SK-N-SH treated with all-trans-retinoic acid at 6 μM for 48 hours (cell line): ENCODE measurements around the gene ATF5.

Source experiments
- ATAC-seq: fragments of 200-7000 bp; cut with Tn5 transposase; 3 replicates; pipeline ENCODE4 v1.9.1; 2020; ENCODE audit warnings: mild to moderate bottlenecking, moderate library complexity
- ARNTL ChIP-seq: fragments of 450-650 bp; formaldehyde crosslinking; IDR thresholded peaks from 2 replicates; pipeline ENCODE4 v1.5.0; 2020; ENCODE audit warnings: low read depth, mild to moderate bottlenecking, moderate library complexity, borderline replicate concordance
- BACH2 ChIP-seq: fragments of 250-450 bp; sonication (Bioruptor Pico); IDR thresholded peaks from 2 replicates; pipeline ENCODE4 v1.9.0; 2021; ENCODE audit warnings: mild to moderate bottlenecking, borderline replicate concordance
- CSDC2 ChIP-seq: fragments of 250-450 bp; sonication (Bioruptor Pico); IDR thresholded peaks from 2 replicates; pipeline ENCODE4 v1.5.0; 2020; ENCODE audit warnings: mild to moderate bottlenecking, moderate library complexity
- ESRRG ChIP-seq: fragments of 250-450 bp; sonication (Bioruptor Pico); IDR thresholded peaks from 2 replicates; pipeline ENCODE4 v1.6.1; 2021; ENCODE audit warnings: mild to moderate bottlenecking
- GLIS3 ChIP-seq: fragments of 250-450 bp; sonication (Bioruptor Pico); IDR thresholded peaks from 2 replicates; pipeline ENCODE4 v1.5.0; 2020; ENCODE audit warnings: mild to moderate bottlenecking, moderate library complexity
- ISL1 ChIP-seq: fragments of 250-450 bp; sonication (Bioruptor Pico); IDR thresholded peaks from 2 replicates; pipeline ENCODE4 v2.1.2; 2022; ENCODE audit warnings: mild to moderate bottlenecking, moderate library complexity
- OSR1 ChIP-seq: fragments of 250-450 bp; sonication (Bioruptor Pico); IDR thresholded peaks from 2 replicates; pipeline ENCODE4 v1.8.0; 2022; ENCODE audit warnings: moderate library complexity, mild to moderate bottlenecking, inconsistent platforms
- PPARA ChIP-seq: fragments of 250-450 bp; sonication (Bioruptor Pico); IDR thresholded peaks from 2 replicates; pipeline ENCODE4 v1.5.0; 2020; ENCODE audit warnings: mild to moderate bottlenecking, borderline replicate concordance
- RARB ChIP-seq: fragments of 250-450 bp; sonication (Bioruptor Pico); IDR thresholded peaks from 2 replicates; pipeline ENCODE4 v1.8.0; 2021; ENCODE audit warnings: mild to moderate bottlenecking, moderate library complexity
- SNAI2 ChIP-seq: fragments of 250-450 bp; sonication (Bioruptor Pico); IDR thresholded peaks from 2 replicates; pipeline ENCODE4 v1.5.0; 2020; ENCODE audit warnings: mild to moderate bottlenecking, moderate library complexity
- TCF4 ChIP-seq: fragments of 250-450 bp; sonication (Bioruptor Pico); IDR thresholded peaks from 2 replicates; pipeline ENCODE4 v1.8.0; 2021; ENCODE audit warnings: mild to moderate bottlenecking, moderate library complexity, borderline replicate concordance
- TOX ChIP-seq: fragments of 250-450 bp; sonication (Bioruptor Pico); IDR thresholded peaks from 2 replicates; pipeline ENCODE4 v1.8.0; 2021; ENCODE audit warnings: mild to moderate bottlenecking, moderate library complexity, borderline replicate concordance
- ZC3H10 ChIP-seq: fragments of 250-450 bp; sonication (Bioruptor Pico); IDR thresholded peaks from 2 replicates; pipeline ENCODE4 v1.5.1; 2021; ENCODE audit warnings: mild to moderate bottlenecking, moderate library complexity
- ZFP3 ChIP-seq: fragments of 250-450 bp; sonication (Bioruptor Pico); IDR thresholded peaks from 2 replicates; pipeline ENCODE4 v1.5.0; 2020; ENCODE audit warnings: mild to moderate bottlenecking, moderate library complexity
- ZNF565 ChIP-seq: fragments of 450-650 bp; formaldehyde crosslinking; conservative IDR thresholded peaks from 2 replicates; pipeline ENCODE4 v1.5.0; 2020; ENCODE audit warnings: low read depth, mild to moderate bottlenecking, moderate library complexity
- ZNF70 ChIP-seq: fragments of 450-650 bp; formaldehyde crosslinking; IDR thresholded peaks from 2 replicates; pipeline ENCODE4 v1.5.0; 2020; ENCODE audit warnings: mild to moderate bottlenecking, moderate library complexity
- TF ChIP-seq, protein P1 (sequence below): fragments of 250-450 bp; sonication (Bioruptor Pico); IDR thresholded peaks from 2 replicates; pipeline ENCODE4 v1.8.0; 2020; ENCODE audit warnings: mild to moderate bottlenecking, moderate library complexity, borderline replicate concordance
- TF ChIP-seq, protein P2 (sequence below): fragments of 250-450 bp; sonication (Bioruptor Pico); IDR thresholded peaks from 2 replicates; pipeline ENCODE4 v1.5.1; 2020; ENCODE audit warnings: low read depth, mild to moderate bottlenecking, moderate library complexity
- TF ChIP-seq, protein P3 (sequence below): fragments of 250-450 bp; sonication (Bioruptor Pico); IDR thresholded peaks from 2 replicates; pipeline ENCODE4 v1.8.0; 2021; ENCODE audit warnings: low read depth, mild to moderate bottlenecking, moderate library complexity, borderline replicate concordance
- TF ChIP-seq, protein P4 (sequence below): fragments of 250-450 bp; sonication (Bioruptor Pico); IDR thresholded peaks from 2 replicates; pipeline ENCODE4 v1.5.0; 2020; ENCODE audit warnings: mild to moderate bottlenecking, moderate library complexity

Gene ATF5

DNA sequence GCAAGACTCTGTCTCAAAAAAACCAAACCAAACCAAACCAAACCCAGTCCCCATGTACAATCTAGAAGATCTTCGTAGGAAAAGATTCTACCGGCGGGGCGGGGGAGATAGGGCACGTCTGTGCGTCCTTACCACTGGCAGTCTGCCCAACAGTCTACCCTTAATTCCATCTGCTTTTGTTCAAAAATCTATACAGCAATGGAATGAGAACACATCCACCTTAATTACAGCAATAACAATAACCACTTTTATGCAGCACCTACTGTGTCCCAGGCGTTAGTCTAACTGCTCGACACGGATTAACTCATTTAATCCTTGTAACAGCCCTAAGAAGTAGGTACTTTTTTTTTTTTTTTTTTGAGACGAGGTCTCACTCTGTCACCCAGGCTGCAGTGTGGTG, 2.5 kb upstream of the ATF5 start:
- TF ChIP-seq ZNF565 (CRISPR knock-in tag) (no peak), BACH2 (CRISPR knock-in tag) (no peak), ARNTL (CRISPR knock-in tag) (no peak), ZFP3 (no peak), OSR1 (no peak), GLIS3 (CRISPR knock-in tag) (no peak)

DNA sequence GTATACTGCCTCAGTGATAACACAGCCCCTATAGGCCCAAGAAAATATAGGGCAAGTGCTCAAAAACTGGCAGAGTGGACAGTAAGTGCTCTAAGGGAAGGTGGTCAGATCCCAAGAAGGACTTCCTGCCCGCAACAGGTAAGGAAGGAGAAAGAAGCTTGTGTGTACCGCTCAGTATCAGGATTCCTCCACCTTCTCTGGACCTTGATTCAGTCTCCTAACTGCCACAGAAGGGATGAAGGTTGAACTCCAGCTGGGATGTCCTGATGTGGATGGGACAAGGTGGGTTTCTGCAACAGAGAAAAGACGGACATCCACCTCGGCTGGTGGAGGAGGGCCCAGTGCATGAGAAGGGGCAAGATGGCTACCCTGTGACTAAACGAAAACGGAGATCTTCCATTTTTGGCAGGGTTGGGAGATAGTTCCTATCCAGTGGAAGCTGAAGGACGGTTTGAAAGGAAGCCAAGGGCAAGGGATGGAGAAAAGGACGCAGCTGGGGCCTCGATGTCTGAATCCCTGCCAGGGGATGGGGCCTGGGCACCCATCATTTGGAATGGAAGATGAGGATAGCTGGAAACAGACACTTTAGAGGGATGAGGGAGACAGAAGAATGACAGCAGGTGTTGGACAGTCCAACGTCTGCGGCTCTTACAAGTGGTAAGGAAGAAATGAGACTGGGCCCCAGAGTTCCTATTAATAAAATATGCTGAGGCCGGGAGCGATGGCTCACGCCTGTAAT, 1.3 kb upstream of the ATF5 start:
- no peak for ATAC-seq
- TF ChIP-seq ZC3H10 (CRISPR knock-in tag) (no peak), BACH2 (CRISPR knock-in tag) (no peak), TOX (CRISPR knock-in tag) (no peak), RARB (no peak), ZFP3 (no peak), ESRRG (no peak), ARNTL (CRISPR knock-in tag) (no peak), ISL1 (CRISPR knock-in tag) (no peak), GLIS3 (CRISPR knock-in tag) (no peak), TCF4 (CRISPR knock-in tag) (no peak), ZNF70 (CRISPR knock-in tag) (no peak), PPARA (CRISPR knock-in tag) (no peak), OSR1 (no peak)
- TF ChIP-seq, protein P1, sequence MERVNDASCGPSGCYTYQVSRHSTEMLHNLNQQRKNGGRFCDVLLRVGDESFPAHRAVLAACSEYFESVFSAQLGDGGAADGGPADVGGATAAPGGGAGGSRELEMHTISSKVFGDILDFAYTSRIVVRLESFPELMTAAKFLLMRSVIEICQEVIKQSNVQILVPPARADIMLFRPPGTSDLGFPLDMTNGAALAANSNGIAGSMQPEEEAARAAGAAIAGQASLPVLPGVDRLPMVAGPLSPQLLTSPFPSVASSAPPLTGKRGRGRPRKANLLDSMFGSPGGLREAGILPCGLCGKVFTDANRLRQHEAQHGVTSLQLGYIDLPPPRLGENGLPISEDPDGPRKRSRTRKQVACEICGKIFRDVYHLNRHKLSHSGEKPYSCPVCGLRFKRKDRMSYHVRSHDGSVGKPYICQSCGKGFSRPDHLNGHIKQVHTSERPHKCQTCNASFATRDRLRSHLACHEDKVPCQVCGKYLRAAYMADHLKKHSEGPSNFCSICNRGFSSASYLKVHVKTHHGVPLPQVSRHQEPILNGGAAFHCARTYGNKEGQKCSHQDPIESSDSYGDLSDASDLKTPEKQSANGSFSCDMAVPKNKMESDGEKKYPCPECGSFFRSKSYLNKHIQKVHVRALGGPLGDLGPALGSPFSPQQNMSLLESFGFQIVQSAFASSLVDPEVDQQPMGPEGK, result no peak
- TF ChIP-seq, protein P2, sequence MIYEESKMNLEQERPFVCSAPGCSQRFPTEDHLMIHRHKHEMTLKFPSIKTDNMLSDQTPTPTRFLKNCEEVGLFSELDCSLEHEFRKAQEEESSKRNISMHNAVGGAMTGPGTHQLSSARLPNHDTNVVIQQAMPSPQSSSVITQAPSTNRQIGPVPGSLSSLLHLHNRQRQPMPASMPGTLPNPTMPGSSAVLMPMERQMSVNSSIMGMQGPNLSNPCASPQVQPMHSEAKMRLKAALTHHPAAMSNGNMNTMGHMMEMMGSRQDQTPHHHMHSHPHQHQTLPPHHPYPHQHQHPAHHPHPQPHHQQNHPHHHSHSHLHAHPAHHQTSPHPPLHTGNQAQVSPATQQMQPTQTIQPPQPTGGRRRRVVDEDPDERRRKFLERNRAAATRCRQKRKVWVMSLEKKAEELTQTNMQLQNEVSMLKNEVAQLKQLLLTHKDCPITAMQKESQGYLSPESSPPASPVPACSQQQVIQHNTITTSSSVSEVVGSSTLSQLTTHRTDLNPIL (CRISPR knock-in tag), result no peak
- TF ChIP-seq, protein P3, sequence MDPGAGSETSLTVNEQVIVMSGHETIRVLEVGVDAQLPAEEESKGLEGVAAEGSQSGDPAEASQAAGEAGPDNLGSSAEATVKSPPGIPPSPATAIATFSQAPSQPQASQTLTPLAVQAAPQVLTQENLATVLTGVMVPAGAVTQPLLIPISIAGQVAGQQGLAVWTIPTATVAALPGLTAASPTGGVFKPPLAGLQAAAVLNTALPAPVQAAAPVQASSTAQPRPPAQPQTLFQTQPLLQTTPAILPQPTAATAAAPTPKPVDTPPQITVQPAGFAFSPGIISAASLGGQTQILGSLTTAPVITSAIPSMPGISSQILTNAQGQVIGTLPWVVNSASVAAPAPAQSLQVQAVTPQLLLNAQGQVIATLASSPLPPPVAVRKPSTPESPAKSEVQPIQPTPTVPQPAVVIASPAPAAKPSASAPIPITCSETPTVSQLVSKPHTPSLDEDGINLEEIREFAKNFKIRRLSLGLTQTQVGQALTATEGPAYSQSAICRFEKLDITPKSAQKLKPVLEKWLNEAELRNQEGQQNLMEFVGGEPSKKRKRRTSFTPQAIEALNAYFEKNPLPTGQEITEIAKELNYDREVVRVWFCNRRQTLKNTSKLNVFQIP, result no peak
- TF ChIP-seq, protein P4, sequence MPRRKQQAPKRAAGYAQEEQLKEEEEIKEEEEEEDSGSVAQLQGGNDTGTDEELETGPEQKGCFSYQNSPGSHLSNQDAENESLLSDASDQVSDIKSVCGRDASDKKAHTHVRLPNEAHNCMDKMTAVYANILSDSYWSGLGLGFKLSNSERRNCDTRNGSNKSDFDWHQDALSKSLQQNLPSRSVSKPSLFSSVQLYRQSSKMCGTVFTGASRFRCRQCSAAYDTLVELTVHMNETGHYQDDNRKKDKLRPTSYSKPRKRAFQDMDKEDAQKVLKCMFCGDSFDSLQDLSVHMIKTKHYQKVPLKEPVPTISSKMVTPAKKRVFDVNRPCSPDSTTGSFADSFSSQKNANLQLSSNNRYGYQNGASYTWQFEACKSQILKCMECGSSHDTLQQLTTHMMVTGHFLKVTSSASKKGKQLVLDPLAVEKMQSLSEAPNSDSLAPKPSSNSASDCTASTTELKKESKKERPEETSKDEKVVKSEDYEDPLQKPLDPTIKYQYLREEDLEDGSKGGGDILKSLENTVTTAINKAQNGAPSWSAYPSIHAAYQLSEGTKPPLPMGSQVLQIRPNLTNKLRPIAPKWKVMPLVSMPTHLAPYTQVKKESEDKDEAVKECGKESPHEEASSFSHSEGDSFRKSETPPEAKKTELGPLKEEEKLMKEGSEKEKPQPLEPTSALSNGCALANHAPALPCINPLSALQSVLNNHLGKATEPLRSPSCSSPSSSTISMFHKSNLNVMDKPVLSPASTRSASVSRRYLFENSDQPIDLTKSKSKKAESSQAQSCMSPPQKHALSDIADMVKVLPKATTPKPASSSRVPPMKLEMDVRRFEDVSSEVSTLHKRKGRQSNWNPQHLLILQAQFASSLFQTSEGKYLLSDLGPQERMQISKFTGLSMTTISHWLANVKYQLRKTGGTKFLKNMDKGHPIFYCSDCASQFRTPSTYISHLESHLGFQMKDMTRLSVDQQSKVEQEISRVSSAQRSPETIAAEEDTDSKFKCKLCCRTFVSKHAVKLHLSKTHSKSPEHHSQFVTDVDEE, result no peak

More for the DNA sequence above, 2.5 kb upstream of the ATF5 start:
- ATAC-seq, result no peak

DNA sequence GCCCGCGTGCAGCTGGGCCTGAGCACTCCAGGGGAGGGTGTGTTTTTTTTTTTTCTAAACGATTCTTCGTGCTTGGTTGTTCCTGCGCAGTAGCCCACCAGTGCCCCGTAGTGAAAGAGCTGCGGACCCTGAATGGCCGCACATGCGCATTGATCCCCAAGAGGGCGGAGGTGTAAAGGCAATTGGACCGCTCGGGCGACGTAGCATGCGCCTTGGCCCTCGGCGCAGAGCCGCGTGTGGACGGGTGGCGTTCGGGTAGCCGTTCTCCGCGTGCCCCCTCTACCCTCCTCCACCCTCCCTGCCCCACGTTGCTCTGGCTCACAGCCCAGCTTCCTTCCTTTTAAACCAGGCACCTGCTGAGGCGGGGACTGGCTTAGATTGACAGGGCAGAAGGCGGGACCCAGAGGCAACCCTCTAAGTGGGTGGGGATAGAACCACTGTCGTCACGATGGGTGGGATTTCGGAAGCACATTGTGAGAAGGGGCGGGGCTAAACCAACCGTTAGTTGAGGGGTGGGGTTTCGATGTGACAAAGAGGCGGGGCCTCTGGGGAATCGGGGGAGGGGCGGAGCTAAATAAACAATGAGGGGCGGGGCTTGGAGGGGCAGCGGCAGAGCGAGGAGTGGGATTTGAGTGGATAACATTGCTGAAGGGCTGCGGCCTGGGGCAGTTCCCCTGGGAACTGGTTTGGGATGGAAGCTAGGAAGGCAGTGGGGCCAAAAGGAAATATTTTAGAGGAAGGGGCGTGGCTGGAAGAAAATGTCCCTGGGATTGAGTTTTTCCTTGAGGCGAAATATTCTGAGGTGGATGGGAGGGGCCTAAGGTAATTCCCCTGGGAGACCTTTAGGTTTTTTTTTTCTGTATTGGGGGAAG, 842 bp downstream of the ATF5 start:
- ATAC-seq, result peak; percentile 86
- TF ChIP-seq SNAI2 (CRISPR knock-in tag) (peak; percentile 39; the same call in 1 of the 2 replicates), GLIS3 (CRISPR knock-in tag) (no peak)

DNA sequence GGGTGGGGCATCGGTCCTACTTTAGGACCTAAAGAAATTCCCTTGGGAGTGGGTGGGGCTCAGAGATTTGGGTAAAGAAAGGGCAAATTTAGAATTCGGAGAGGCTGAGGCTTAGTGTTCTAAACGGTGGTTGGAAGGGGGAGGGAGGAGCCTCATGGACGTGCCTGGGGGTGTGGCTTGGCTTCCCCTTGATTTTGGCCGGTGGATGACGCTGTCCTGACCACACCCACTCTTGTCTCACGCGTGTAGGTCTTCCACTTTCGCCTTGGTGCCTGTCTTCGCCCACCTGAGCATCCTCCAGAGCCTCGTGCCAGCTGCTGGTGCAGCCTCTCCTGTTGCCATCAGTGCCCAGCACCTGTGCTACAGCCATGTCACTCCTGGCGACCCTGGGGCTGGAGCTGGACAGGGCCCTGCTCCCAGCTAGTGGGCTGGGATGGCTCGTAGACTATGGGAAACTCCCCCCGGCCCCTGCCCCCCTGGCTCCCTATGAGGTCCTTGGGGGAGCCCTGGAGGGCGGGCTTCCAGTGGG, 1.5 kb downstream of the ATF5 start:
- no peak for TF ChIP-seq ISL1 (CRISPR knock-in tag)
- TF ChIP-seq CSDC2, result no peak
- TF ChIP-seq, protein P4, result no peak
- TF ChIP-seq ARNTL (CRISPR knock-in tag), result no peak
- TF ChIP-seq, protein P1, result no peak
- no peak for TF ChIP-seq OSR1
- no peak for TF ChIP-seq BACH2 (CRISPR knock-in tag)
- no peak for TF ChIP-seq ZC3H10 (CRISPR knock-in tag)
- TF ChIP-seq PPARA (CRISPR knock-in tag), result no peak
- TF ChIP-seq ZFP3, result no peak
- no peak for TF ChIP-seq TOX (CRISPR knock-in tag)
- ATAC-seq, result no peak
